Osteocyte (in vitro differentiated cells): ENCODE measurements around the gene SLC28A1. TPM values are rescaled to one million over a fixed set of nuclear protein-coding genes. Genes with fewer than 3 reads are reported as not detected.
"Not testable (repeated sequence)": the region's sequence is repeated elsewhere in the genome, so short reads cannot be mapped to it uniquely, and the experiment has no call there.

ENCODE experiments used
- DNase-seq: peaks from one replicate; pipeline ENCODE4 v3.0.0; 2021; ENCODE audit warnings: mixed read lengths; ENCODE audit not compliant: unreplicated experiment; ENCODE audit errors: extremely low spot score
- H3K27ac Mint-ChIP-seq: one replicate; pipeline ENCODE4 v1.8.0; 2021; ENCODE audit warnings: mild to moderate bottlenecking, mixed read lengths; ENCODE audit not compliant: unreplicated experiment
- H3K27me3 Mint-ChIP-seq: one replicate; pipeline ENCODE4 v1.8.0; 2021; ENCODE audit warnings: mixed read lengths; ENCODE audit not compliant: unreplicated experiment
- H3K36me3 Mint-ChIP-seq: one replicate; pipeline ENCODE4 v1.8.0; 2021; ENCODE audit warnings: mixed read lengths; ENCODE audit not compliant: unreplicated experiment
- H3K4me1 Mint-ChIP-seq: one replicate; pipeline ENCODE4 v1.8.0; 2021; ENCODE audit warnings: mixed read lengths; ENCODE audit not compliant: unreplicated experiment
- H3K4me3 Mint-ChIP-seq: one replicate; pipeline ENCODE4 v1.8.0; 2021; ENCODE audit warnings: mild to moderate bottlenecking, moderate library complexity, mixed read lengths; ENCODE audit not compliant: unreplicated experiment
- H3K9me3 Mint-ChIP-seq: one replicate; pipeline ENCODE4 v1.8.0; 2021; ENCODE audit warnings: mixed read lengths; ENCODE audit not compliant: unreplicated experiment
- CTCF ChIP-seq: fragments of 200-600 bp; sonication (generic); IDR thresholded peaks from 2 replicates; pipeline ENCODE4 v1.5.0; 2021; ENCODE audit warnings: antibody characterized with exemption, mild to moderate bottlenecking, moderate library complexity
- total RNA-seq: library from RNA; stranded (reverse); gene quantifications from 2 replicates; pipeline ENCODE4 v1.2.1, GENCODE V29; 2021

The SLC28A1 gene
- total RNA-seq, 1 donor from 2014 or later: not detected

- peaks cover 19% of the 10 kb centered on the region for H3K4me1 Mint-ChIP-seq
- no peak overlapping the region for H3K27ac Mint-ChIP-seq
- H3K36me3 Mint-ChIP-seq: no peaks in the 10 kb centered on the region
- TF ChIP-seq CTCF: no peak
- H3K27me3 Mint-ChIP-seq: no peaks in the 10 kb centered on the region
- DNase-seq: no peak
- H3K4me3 Mint-ChIP-seq: no peak overlapping the region
- H3K9me3 Mint-ChIP-seq: no peaks in the 10 kb centered on the region
Observed at GRCh38 chr15:84919106-84919667, 34.7 kb downstream of the SLC28A1 start.

- Mint-ChIP-seq H3K4me3 (no peak overlapping the region), H3K36me3 (no peaks in the 10 kb centered on the region), H3K4me1 (peaks cover 7% of the 10 kb centered on the region), H3K27ac (no peak overlapping the region), H3K9me3 (no peaks in the 10 kb centered on the region), H3K27me3 (no peaks in the 10 kb centered on the region)
- TF ChIP-seq CTCF: no peak
- DNase-seq: no peak
Observed at GRCh38 chr15:84921121-84921520, 36.7 kb downstream of the SLC28A1 start.

- no peak for TF ChIP-seq CTCF
- no peak for DNase-seq
- no peak overlapping the region for H3K4me3 Mint-ChIP-seq
- H3K36me3 Mint-ChIP-seq: no peaks in the 10 kb centered on the region
- H3K4me1 Mint-ChIP-seq: peaks cover 7% of the 10 kb centered on the region
- H3K27me3 Mint-ChIP-seq: no peaks in the 10 kb centered on the region
- H3K27ac Mint-ChIP-seq: no peak overlapping the region
- no peaks in the 10 kb centered on the region for H3K9me3 Mint-ChIP-seq
Observed at GRCh38 chr15:84922530-84922929, 38.1 kb downstream of the SLC28A1 start.

GRCh38 chr15:84924077-84924731, 39.7 kb downstream of the SLC28A1 start:
- no peak for TF ChIP-seq CTCF
- no peaks in the 10 kb centered on the region for H3K9me3 Mint-ChIP-seq
- no peaks in the 10 kb centered on the region for H3K27me3 Mint-ChIP-seq
- H3K27ac Mint-ChIP-seq: no peak overlapping the region
- H3K36me3 Mint-ChIP-seq: no peaks in the 10 kb centered on the region
- no peak overlapping the region for H3K4me3 Mint-ChIP-seq
- peaks cover 13% of the 10 kb centered on the region for H3K4me1 Mint-ChIP-seq
- DNase-seq: no peak

- H3K9me3 Mint-ChIP-seq, H3K36me3 Mint-ChIP-seq, H3K27me3 Mint-ChIP-seq, DNase-seq, H3K4me3 Mint-ChIP-seq, H3K27ac Mint-ChIP-seq: not testable (repeated sequence)
- H3K4me1 Mint-ChIP-seq: peaks cover 16% of the 10 kb centered on the region
Observed at GRCh38 chr15:84924821-84925569, 40.5 kb downstream of the SLC28A1 start.
